ENCODE measurements around the gene CANT1. TPM values are rescaled to one million over a fixed set of nuclear protein-coding genes. Genes with fewer than 3 reads are reported as not detected.

CANT1 gene
- total RNA-seq, 1 experiment from 2014 or later: 33.0 TPM

GRCh38 chr17:78959803-78960202 is 49.8 kb downstream of the CANT1 start:
- no peak overlapping the region for H4K91ac ChIP-seq (ENCODE audit: insufficient read length, low read depth, low read length)
- no peak overlapping the region for H2BK120ac ChIP-seq (ENCODE audit: low read depth, low read length, poor library complexity, severe bottlenecking)
- no peak overlapping the region for H4K5ac ChIP-seq (ENCODE audit: insufficient read length, low read depth, low read length)
- H3K4ac ChIP-seq (ENCODE audit: low read depth, low read length): no peak overlapping the region
- H2BK5ac ChIP-seq (ENCODE audit: insufficient read length, low read length): no peak overlapping the region
- no peaks in the 10 kb centered on the region for H3K4me1 ChIP-seq (ENCODE audit: insufficient read depth, low read length)
- peak; percentile 31 for DNase-seq
- H3T11ph ChIP-seq (ENCODE audit: low read length): no peak overlapping the region
- H3K27me3 Mint-ChIP-seq (ENCODE audit: low read depth): no peaks in the 10 kb centered on the region; the same call in none of the 2 replicates
- H3K9ac ChIP-seq (ENCODE audit: extremely low read depth, insufficient read length, low read length): no peak overlapping the region
- H3K36me3 Mint-ChIP-seq (ENCODE audit: insufficient read depth in 1 of 3, low read depth in 3 of 3): no peaks in the 10 kb centered on the region
- no peak overlapping the region for H2AFZ ChIP-seq (ENCODE audit: low read length)
- no peak overlapping the region for H3K27ac Mint-ChIP-seq
- no CpG with 5 or more reads among the region's 12 CpGs for WGBS (ENCODE audit: extremely low coverage, insufficient read length, low lambda C conversion rate)
- no peaks in the 10 kb centered on the region for H3K79me2 ChIP-seq (ENCODE audit: insufficient read depth, low read length)
- no peaks in the 10 kb centered on the region for H4K20me1 ChIP-seq (ENCODE audit: control insufficient read depth, insufficient read depth, insufficient read length)
- H3K79me1 ChIP-seq (ENCODE audit: insufficient read depth, low read depth, low read length, poor library complexity, severe bottlenecking): no peaks in the 10 kb centered on the region
- H3K9me3 ChIP-seq (ENCODE audit: control insufficient read depth, low read depth, low read length): no peaks in the 10 kb centered on the region
- no peaks in the 10 kb centered on the region; a peak in 1 of 5 replicates for H3K9me3 Mint-ChIP-seq
- no peak overlapping the region for H3K4me2 ChIP-seq (ENCODE audit: insufficient read depth, insufficient read length, low read length)
- no peaks in the 10 kb centered on the region for H3K27me3 ChIP-seq (ENCODE audit: insufficient read depth, low read length)
- H3K23me2 ChIP-seq (ENCODE audit: insufficient read length, low read depth, low read length, poor library complexity, severe bottlenecking): no peaks in the 10 kb centered on the region
- no peak overlapping the region for H2BK20ac ChIP-seq (ENCODE audit: low read depth, low read length, poor library complexity, severe bottlenecking)
- H3K23ac ChIP-seq (ENCODE audit: insufficient read length, low read depth, low read length): no peak overlapping the region
- H3K4me1 Mint-ChIP-seq: peaks cover 0 to 9% of the 10 kb centered on the region in 2 experiments; a peak in 2 of 4 replicates
- no peak overlapping the region for H3K14ac ChIP-seq (ENCODE audit: insufficient read depth, low read length)
- peak; percentile 18; the same call in 1 of the 3 replicates for TF ChIP-seq CTCF (conservative IDR thresholded peaks at IDR 0.05)
- H2AK5ac ChIP-seq (ENCODE audit: insufficient read length, low read length): no peak overlapping the region
- no peak overlapping the region for H3K18ac ChIP-seq (ENCODE audit: insufficient read length, low read depth, low read length)
- H2BK12ac ChIP-seq (ENCODE audit: insufficient read length, low read depth, low read length): no peak overlapping the region
- no peak overlapping the region for H4K8ac ChIP-seq (replicated peaks; ENCODE audit: insufficient read length, low read depth, low read length)
- no peak overlapping the region for H3K56ac ChIP-seq (ENCODE audit: insufficient read length, low read depth, low read length)
- no peak overlapping the region for H3K27ac ChIP-seq (ENCODE audit: insufficient read length, low read depth, low read length)
- H2BK15ac ChIP-seq (ENCODE audit: low read depth, low read length): no peak overlapping the region
- no peak overlapping the region for H3K4me3 Mint-ChIP-seq
